HG02623 (cell line): ENCODE data around the gene SBF1.

Experiments used
- ATAC-seq: cut with Tn5 transposase; IDR thresholded peaks from one replicate; pipeline ENCODE4 v1.9.1; 2021; ENCODE audit warnings: moderate library complexity; ENCODE audit not compliant: unreplicated experiment

Gene SBF1

GRCh38 chr22:50507421-50507990 is 32.7 kb upstream of the SBF1 start, which contains the start of gene LMF2:
Gene LMF2, minus strand, starts transcription at chr22:50507702. Its CDS starts 27 bp downstream, at chr22:50507675.
- peak; percentile 54 for ATAC-seq

- no peak for ATAC-seq
Observed at GRCh38 chr22:50506611-50507420, 32.0 kb upstream of the SBF1 start.

- ATAC-seq: no peak
Observed at GRCh38 chr22:50505776-50506610, 31.2 kb upstream of the SBF1 start.

- no peak for ATAC-seq
Observed at GRCh38 chr22:50505276-50505775, 30.5 kb upstream of the SBF1 start.

GRCh38 chr22:50504369-50505211 is 29.8 kb upstream of the SBF1 start:
- ATAC-seq: no peak

GRCh38 chr22:50503475-50504145 is 28.8 kb upstream of the SBF1 start:
- ATAC-seq: no peak

GRCh38 chr22:50502628-50503474 is 28.0 kb upstream of the SBF1 start:
- no peak for ATAC-seq

GRCh38 chr22:50502096-50502495 is 27.3 kb upstream of the SBF1 start:
- ATAC-seq: no peak

GRCh38 chr22:50500452-50500851 is 25.6 kb upstream of the SBF1 start:
- ATAC-seq: no peak

- no peak for ATAC-seq
Observed at GRCh38 chr22:50498322-50498890, 23.6 kb upstream of the SBF1 start.

GRCh38 chr22:50497093-50497492 is 22.3 kb upstream of the SBF1 start:
- no peak for ATAC-seq

GRCh38 chr22:50490531-50491308 is 15.9 kb upstream of the SBF1 start:
- no peak for ATAC-seq

GRCh38 chr22:50489363-50490243 is 14.8 kb upstream of the SBF1 start:
- no peak for ATAC-seq

- no peak for ATAC-seq
Observed at GRCh38 chr22:50488886-50489285, 14.1 kb upstream of the SBF1 start.

- ATAC-seq: no peak
Observed at GRCh38 chr22:50488006-50488677, 13.3 kb upstream of the SBF1 start.

GRCh38 chr22:50487290-50488005 is 12.6 kb upstream of the SBF1 start:
- no peak for ATAC-seq
